Brain microvascular endothelial cell (primary cell): ENCODE data around the gene CD79A.
A peak's percentile ranks its signal among the peaks of the same experiment; 100 is the strongest.

Source experiments
- DNase-seq: peaks from one replicate; pipeline ENCODE4 v3.0.0-alpha.2; 2020
- H3K27ac ChIP-seq: fragments of 250-450 bp; sonication (Bioruptor Pico); 2 replicates; pipeline ENCODE4 v1.5.1; 2020; ENCODE audit warnings: mild to moderate bottlenecking, moderate library complexity
- H3K27me3 ChIP-seq: fragments of 250-450 bp; sonication (Bioruptor Pico); replicated peaks from 2 replicates; pipeline ENCODE4 v1.5.1; 2020; ENCODE audit warnings: mild to moderate bottlenecking
- H3K36me3 ChIP-seq: fragments of 250-450 bp; sonication (Bioruptor Pico); replicated peaks from 2 replicates; pipeline ENCODE4 v1.5.1; 2020; ENCODE audit warnings: mild to moderate bottlenecking
- H3K4me3 ChIP-seq: 2 replicates; pipeline ENCODE4 v1.5.1; 2011; ENCODE audit warnings: low read depth, mild to moderate bottlenecking, control low read depth, low read length, moderate library complexity
- in situ Hi-C: cut with HindIII; loops from 2 replicates; pipeline ENCODE4 v1.10.0; 2017; ENCODE audit warnings: low sequenced_read_pairs, low pct_ligation_motif_present
- TF ChIP-seq, protein P1 (sequence below): IDR thresholded peaks from 2 replicates; pipeline ENCODE4 v1.5.1; 2011; ENCODE audit warnings: low read depth, mild to moderate bottlenecking, moderate library complexity, low read length, control low read depth, inconsistent platforms; ENCODE audit errors: missing control alignments

CD79A gene

DNA sequence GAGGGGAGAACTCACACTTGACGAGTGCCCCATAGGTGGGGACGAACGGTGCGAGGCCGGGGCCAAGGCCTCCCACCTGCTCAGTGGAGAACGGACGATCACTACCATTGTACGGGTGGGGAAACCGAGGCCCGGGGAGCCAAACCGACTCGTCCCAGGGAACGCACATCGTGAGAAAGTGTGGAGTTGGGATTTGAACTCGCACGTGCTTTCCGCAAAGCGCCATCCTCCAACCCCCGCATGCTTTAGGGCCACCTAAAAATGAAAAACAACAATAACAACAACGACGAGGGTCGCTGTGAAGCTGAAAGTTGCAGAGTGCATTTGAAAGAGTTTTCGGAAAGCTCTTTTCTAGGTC lies 6.4 kb downstream of the CD79A start:
- H3K27me3 ChIP-seq: no peaks in the 10 kb centered on the region
- no peak overlapping the region for H3K27ac ChIP-seq
- DNase-seq: no peak
- no peaks in the 10 kb centered on the region for H3K36me3 ChIP-seq
- in situ Hi-C loops: no loop called here
- H3K4me3 ChIP-seq: peak overlapping the region; percentile 87
- TF ChIP-seq, protein P1, sequence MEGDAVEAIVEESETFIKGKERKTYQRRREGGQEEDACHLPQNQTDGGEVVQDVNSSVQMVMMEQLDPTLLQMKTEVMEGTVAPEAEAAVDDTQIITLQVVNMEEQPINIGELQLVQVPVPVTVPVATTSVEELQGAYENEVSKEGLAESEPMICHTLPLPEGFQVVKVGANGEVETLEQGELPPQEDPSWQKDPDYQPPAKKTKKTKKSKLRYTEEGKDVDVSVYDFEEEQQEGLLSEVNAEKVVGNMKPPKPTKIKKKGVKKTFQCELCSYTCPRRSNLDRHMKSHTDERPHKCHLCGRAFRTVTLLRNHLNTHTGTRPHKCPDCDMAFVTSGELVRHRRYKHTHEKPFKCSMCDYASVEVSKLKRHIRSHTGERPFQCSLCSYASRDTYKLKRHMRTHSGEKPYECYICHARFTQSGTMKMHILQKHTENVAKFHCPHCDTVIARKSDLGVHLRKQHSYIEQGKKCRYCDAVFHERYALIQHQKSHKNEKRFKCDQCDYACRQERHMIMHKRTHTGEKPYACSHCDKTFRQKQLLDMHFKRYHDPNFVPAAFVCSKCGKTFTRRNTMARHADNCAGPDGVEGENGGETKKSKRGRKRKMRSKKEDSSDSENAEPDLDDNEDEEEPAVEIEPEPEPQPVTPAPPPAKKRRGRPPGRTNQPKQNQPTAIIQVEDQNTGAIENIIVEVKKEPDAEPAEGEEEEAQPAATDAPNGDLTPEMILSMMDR: no peak

DNA sequence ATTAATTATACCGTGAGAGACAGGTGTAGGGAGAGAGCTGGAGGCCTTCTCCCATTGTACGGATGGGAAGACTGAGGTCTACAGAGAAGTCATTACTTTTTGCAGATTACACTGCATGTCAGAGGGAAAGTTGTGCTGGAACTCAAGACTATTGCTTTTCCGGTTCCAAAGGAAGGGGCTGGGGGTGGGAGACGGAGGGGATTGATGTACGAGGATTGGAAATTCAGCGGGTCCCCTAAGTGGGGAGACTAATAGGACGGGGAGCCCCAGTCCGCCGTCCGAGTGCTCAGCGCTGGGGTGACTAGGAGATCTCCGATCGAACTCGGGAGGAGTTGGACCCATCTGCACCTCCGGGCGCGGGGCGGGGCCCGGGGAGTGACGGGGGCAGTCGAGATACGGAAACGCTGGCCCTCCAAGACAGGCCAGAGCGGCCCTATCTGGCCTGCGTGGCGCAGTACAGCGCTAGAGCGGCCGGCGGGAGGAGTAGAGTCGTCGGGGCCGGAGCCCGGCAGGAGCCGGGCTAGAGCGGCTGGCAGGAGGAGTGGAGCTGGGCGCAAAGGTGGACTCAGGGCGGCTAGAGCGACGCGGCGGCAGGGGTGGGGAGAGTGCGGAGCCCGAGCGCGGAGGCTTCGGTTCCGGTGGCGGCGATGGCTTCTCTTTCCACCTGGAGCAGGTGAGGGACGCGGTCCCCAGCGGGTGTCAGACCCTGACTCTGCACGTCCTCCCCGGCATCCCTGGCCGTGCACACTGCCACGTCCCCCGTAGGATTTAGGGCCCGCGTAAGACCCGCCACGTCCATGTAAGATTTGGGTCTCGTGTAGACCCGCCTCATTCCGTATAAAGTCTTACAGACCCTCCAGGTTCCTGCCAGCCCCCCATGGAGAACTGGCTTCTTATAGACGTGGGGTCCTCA lies 7.0 kb downstream of the CD79A start:
- Histone ChIP-seq H3K27ac (peak overlapping the region; percentile 56), H3K36me3 (peaks cover under 1% of the 10 kb centered on the region), H3K27me3 (no peaks in the 10 kb centered on the region), H3K4me3 (peak overlapping the region; percentile 87)
- in situ Hi-C loops: no loop called here
- peak; percentile 93 for DNase-seq
- TF ChIP-seq, protein P1: no peak

DNA sequence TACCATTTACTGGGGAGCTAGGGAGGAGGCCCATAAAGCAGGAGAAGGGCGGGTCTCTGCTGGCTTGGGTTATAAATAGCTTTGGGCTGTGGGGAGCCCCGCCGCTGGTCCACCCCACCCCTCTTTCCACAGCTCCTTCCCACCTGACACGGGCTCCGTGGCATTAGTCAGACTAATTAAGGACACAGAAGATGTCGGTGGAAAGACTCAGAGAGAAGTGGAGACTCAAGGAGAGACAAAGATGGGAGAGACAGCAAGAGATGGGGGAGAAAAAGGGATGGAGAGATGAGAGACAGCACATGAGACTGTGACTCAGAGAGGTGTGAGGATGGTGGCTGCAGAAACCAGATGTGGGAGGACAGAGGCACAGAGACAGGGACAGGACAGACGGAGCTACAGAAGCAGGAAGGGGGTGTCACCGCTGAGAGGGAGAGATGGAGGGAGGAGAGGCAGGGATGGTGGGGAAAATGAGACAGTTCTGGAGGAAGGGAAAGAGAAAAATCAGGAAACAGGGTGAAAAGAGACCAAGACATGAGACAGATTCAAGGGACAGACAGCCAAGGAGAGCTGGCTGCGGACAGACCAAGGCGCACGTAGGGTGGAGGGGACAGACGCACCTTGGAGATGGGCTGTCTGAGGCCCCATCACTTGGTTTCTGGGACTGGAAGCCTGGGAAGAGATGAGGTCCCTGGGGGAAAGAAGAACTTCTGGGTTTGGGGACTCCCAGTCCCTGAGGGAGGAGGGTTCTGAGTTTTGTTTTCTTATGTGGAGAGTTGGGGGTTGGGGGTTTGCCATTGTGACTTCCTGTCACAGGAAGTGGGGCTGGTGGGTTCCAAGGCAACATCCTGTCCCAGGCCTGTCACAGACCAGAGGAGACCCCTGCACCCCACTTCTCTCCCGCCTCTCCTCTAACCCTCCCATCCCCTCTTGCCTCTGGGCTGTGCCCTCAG lies 10.0 kb downstream of the CD79A start:
- Histone ChIP-seq H3K36me3 (peaks cover 9% of the 10 kb centered on the region), H3K4me3 (no peak overlapping the region), H3K27me3 (no peaks in the 10 kb centered on the region), H3K27ac (no peak overlapping the region)
- no peak for DNase-seq
- in situ Hi-C loops: no loop called here
- TF ChIP-seq, protein P1: no peak

DNA sequence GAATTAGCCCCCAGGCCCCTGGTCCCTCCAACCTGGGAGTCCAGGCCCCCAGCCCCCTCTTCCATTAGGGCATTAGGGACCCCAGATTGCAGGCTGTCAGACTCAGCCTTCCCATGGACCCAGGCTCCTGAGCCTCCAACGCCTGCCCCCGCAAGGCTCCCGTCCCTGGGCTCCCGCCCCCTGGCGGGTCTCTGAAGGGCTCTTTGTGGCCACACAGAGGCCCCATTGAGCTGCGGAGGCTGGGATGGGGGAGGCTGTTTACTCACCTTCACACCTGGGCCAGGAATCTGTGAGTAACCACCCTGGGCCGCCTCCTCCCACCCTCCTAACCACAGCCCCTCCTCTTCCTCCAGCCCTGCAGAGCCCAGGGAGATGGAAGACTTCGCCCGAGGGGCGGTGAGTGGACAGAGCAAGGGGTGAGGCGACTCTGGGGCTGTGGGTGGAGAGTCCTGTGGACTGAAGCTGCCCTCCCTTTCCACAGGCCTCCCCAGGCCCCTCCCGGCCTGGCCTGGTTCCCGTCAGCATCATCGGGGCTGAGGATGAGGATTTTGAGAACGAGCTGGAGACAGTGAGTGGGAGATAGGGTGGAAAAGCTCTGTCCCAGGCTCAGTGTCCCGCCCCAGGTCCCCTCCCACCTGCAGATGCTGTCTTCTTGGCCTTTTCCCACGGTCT lies 10.8 kb downstream of the CD79A start:
- Histone ChIP-seq H3K4me3 (no peak overlapping the region), H3K36me3 (peaks cover 16% of the 10 kb centered on the region), H3K27me3 (no peaks in the 10 kb centered on the region), H3K27ac (no peak overlapping the region)
- in situ Hi-C loops: no loop called here
- DNase-seq: no peak
- TF ChIP-seq, protein P1: peak; percentile 56

DNA sequence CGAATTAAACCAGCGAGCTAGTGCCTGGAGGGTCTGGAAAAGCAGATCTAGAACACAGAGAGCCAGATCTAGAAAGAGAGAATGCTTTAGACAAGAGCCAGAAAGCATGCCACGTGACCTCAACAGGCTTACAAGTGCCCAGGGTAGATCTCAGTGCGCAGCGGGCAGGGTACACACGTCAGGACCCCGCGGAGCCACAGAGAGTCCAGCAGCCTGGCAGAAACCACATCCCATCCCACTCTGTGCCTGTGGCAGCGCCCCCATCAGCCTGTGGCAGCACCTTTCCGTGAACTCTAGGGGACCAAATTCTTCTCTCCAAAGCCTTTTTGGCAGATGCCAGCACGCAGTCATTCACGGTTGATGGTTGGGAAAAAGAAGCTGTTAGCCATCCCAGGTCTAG lies 11.8 kb downstream of the CD79A start:
- in situ Hi-C loops: no loop called here
- H3K36me3 ChIP-seq: peaks cover 19% of the 10 kb centered on the region
- H3K27ac ChIP-seq: no peak overlapping the region
- H3K4me3 ChIP-seq: no peak overlapping the region
- no peaks in the 10 kb centered on the region for H3K27me3 ChIP-seq
- DNase-seq: no peak
- TF ChIP-seq, protein P1: no peak
